H1 (cell line): ENCODE data around the gene BAZ2B. TPM values are rescaled to one million over a fixed set of nuclear protein-coding genes. Genes with fewer than 3 reads are reported as not detected.

Source experiments
- ATF3 ChIP-seq: IDR thresholded peaks from 2 replicates; pipeline ENCODE4 v1.6.1; 2011; ENCODE audit warnings: low read depth, mild to moderate bottlenecking, low read length; ENCODE audit not compliant: insufficient read depth
- CBX8 ChIP-seq: fragments of 300-800, 300-1000 bp; sonication (generic); IDR thresholded peaks from 2 replicates; pipeline ENCODE4 v1.7.1; 2016; ENCODE audit warnings: low read depth, low read length, borderline replicate concordance
- CEBPB ChIP-seq: IDR thresholded peaks from 2 replicates; pipeline ENCODE4 v1.6.1; 2012; ENCODE audit warnings: low read depth, low read length
- CHD1 ChIP-seq: IDR thresholded peaks from 2 replicates; pipeline ENCODE4 v1.6.1; 2012; ENCODE audit warnings: low read depth, low read length, improper control_type of control experiment
- E2F6 ChIP-seq: IDR thresholded peaks from 2 replicates; pipeline ENCODE4 v1.6.1; 2012; ENCODE audit warnings: inconsistent platforms
- HDAC2 ChIP-seq, 2 experiments: fragments of 300-600 bp in 1 of 2; sonication (generic) in 1 of 2; IDR thresholded peaks; 2 replicates each; pipeline ENCODE4 v1.6.1; 2011 to 2012; ENCODE audit warnings: low read depth in 2 of 2, low read length in 2 of 2, mild to moderate bottlenecking in 2 of 2, moderate library complexity in 2 of 2, borderline replicate concordance in 1 of 2, inconsistent platforms in 1 of 2
- JUN ChIP-seq: IDR thresholded peaks from 2 replicates; pipeline ENCODE4 v1.6.1; 2011; ENCODE audit warnings: low read depth, mild to moderate bottlenecking, improper control_type of control experiment, low read length
- KDM1A ChIP-seq: fragments of 200-600, 300-600 bp; sonication (generic); IDR thresholded peaks from 2 replicates; pipeline ENCODE4 v1.7.1; 2016; ENCODE audit warnings: mild to moderate bottlenecking, low read length, borderline replicate concordance
- MAX ChIP-seq: IDR thresholded peaks from 2 replicates; pipeline ENCODE4 v1.6.1; 2012; ENCODE audit warnings: inconsistent platforms
- NANOG ChIP-seq: IDR thresholded peaks from 2 replicates; pipeline ENCODE4 v1.6.1; 2011; ENCODE audit warnings: low read length, low read depth, mild to moderate bottlenecking, inconsistent platforms; ENCODE audit not compliant: insufficient read depth, poor library complexity, severe bottlenecking
- NRF1 ChIP-seq: IDR thresholded peaks from 2 replicates; pipeline ENCODE4 v1.6.1; 2011; ENCODE audit warnings: mild to moderate bottlenecking, low read depth, low read length, improper control_type of control experiment
- POU5F1 ChIP-seq: IDR thresholded peaks from 2 replicates; pipeline ENCODE4 v1.6.1; 2011; ENCODE audit warnings: low read depth, mild to moderate bottlenecking, low read length, moderate library complexity
- RAD21 ChIP-seq, 2 experiments: IDR thresholded peaks in 1 of 2; conservative IDR thresholded peaks in 1 of 2; 2 replicates each; pipeline ENCODE4 v1.6.1; 2011; ENCODE audit warnings: low read depth in 2 of 2, low read length in 2 of 2, improper control_type of control experiment in 1 of 2, inconsistent platforms in 1 of 2, mild to moderate bottlenecking in 1 of 2, moderate library complexity in 1 of 2
- RFX5 ChIP-seq: IDR thresholded peaks from 2 replicates; pipeline ENCODE4 v1.6.1; 2011; ENCODE audit warnings: low read depth, low read length, improper control_type of control experiment, borderline replicate concordance
- SP1 ChIP-seq: IDR thresholded peaks from 2 replicates; pipeline ENCODE4 v1.6.1; 2011; ENCODE audit warnings: low read depth, low read length
- polyA plus RNA-seq, 7 experiments: library from polyadenylated mRNA; depleted of rRNA in 3 of 7; stranded (reverse) in 5 of 7; unstranded in 2 of 7; fragments of >200 nt in 5 of 7; fragments of 200-250 nt in 2 of 7; gene quantifications; 1 replicate in 5 of 7; 2 replicates in 1 of 7; 4 replicates in 1 of 7; pipeline versions ENCODE4 v1.2.1 to v1.2.3, GENCODE V29; 2011 to 2013; ENCODE audit warnings: missing spikeins in 2 of 7, mixed read lengths in 2 of 7
- total RNA-seq: library from RNA; stranded (reverse); fragmentation: NEBNext Ultra II Directional; extraction: Animal tissue kit (Norgen Biotek cat#: 25700); gene quantifications from 2 replicates; pipeline ENCODE4 v1.2.1, GENCODE V29; 2021

The BAZ2B gene
- total and polyA plus RNA-seq, 2 of the 8 experiments (the other 6 are each of a cell fraction or from before 2014, with no cell fraction given): 15.2 to 46.3 TPM

- peak; percentile 1 to 30; a peak in 2 of 4 replicates for TF ChIP-seq RAD21 (IDR thresholded peaks at IDR 0.05 in 1 of 2, conservative IDR thresholded peaks at IDR 0.05 in 1 of 2; ENCODE audit: low read depth in 2 of 2, low read length in 2 of 2)
- no peak for TF ChIP-seq RFX5
- no peak for TF ChIP-seq NANOG
- no peak for TF ChIP-seq JUN
- peak; percentile 71 for TF ChIP-seq NRF1
- TF ChIP-seq KDM1A: no peak
- TF ChIP-seq SP1: peak; percentile 8; the same call in 1 of the 2 replicates
- TF ChIP-seq ATF3: no peak
- no peak for TF ChIP-seq HDAC2 (IDR thresholded peaks at IDR 0.05; ENCODE audit: borderline replicate concordance in 1 of 2, low read depth in 2 of 2, low read length in 2 of 2)
- TF ChIP-seq POU5F1: no peak
- TF ChIP-seq CEBPB: no peak
- no peak for TF ChIP-seq CBX8
- no peak for TF ChIP-seq MAX
- no peak for TF ChIP-seq E2F6
- no peak for TF ChIP-seq CHD1
Measured at GRCh38 chr2:159286709-159287441, 329.5 kb downstream of the BAZ2B start (continued).
